HuH-7 (cell line): ENCODE data around the gene RUVBL2.
A peak's percentile ranks its signal among the peaks of the same experiment; 100 is the strongest.

Experiments used
- DNase-seq: peaks from one replicate; pipeline ENCODE4 v3.0.0; 2011; ENCODE audit warnings: low spot score

RUVBL2 gene

GRCh38 chr19:48993175-48994034 is at the start of gene RUVBL2, which contains the start of gene GYS1:
Gene RUVBL2, plus strand, starts transcription at chr19:48993887. Its CDS starts 25 bp downstream, at chr19:48993912.
Gene GYS1, minus strand, starts transcription at chr19:48993309. Its CDS starts 197 bp downstream, at chr19:48993112.
- peak; percentile 98 for DNase-seq

GRCh38 chr19:48945415-48945814 is 48.3 kb upstream of the RUVBL2 start:
- no peak for DNase-seq

- no peak for DNase-seq
Measured at GRCh38 chr19:48945817-48946216, 47.9 kb upstream of the RUVBL2 start.

- no peak for DNase-seq
Measured at GRCh38 chr19:48946463-48947257, 47.0 kb upstream of the RUVBL2 start.

- DNase-seq: no peak
Measured at GRCh38 chr19:48947258-48947542, 46.5 kb upstream of the RUVBL2 start.

- no peak for DNase-seq
Measured at GRCh38 chr19:48950159-48950558, 43.5 kb upstream of the RUVBL2 start.

GRCh38 chr19:48950830-48951519 is 42.7 kb upstream of the RUVBL2 start:
- no peak for DNase-seq

GRCh38 chr19:48953141-48953540 is 40.5 kb upstream of the RUVBL2 start:
- no peak for DNase-seq

GRCh38 chr19:48953990-48954594 is 39.6 kb upstream of the RUVBL2 start:
- DNase-seq: no peak

GRCh38 chr19:48954595-48955307 is 38.9 kb upstream of the RUVBL2 start, which contains the start of gene BAX:
Gene BAX, plus strand, starts transcription at chr19:48954875. Its CDS starts 54 bp downstream, at chr19:48954929.
- DNase-seq: peak; percentile 98

GRCh38 chr19:48955308-48955958 is 38.3 kb upstream of the RUVBL2 start:
- no peak for DNase-seq

- no peak for DNase-seq
Measured at GRCh38 chr19:48958006-48958405, 35.7 kb upstream of the RUVBL2 start.

- no peak for DNase-seq
Measured at GRCh38 chr19:48959341-48960239, 34.1 kb upstream of the RUVBL2 start.

GRCh38 chr19:48961051-48961649 is 32.5 kb upstream of the RUVBL2 start:
- no peak for DNase-seq

- DNase-seq: no peak
Measured at GRCh38 chr19:48961673-48962028, 32.0 kb upstream of the RUVBL2 start.

GRCh38 chr19:48962029-48962848 is 31.4 kb upstream of the RUVBL2 start:
- DNase-seq: peak; percentile 72

GRCh38 chr19:48962849-48963165 is 30.9 kb upstream of the RUVBL2 start:
- no peak for DNase-seq

- DNase-seq: peak; percentile 87
Measured at GRCh38 chr19:48963371-48964204, 30.1 kb upstream of the RUVBL2 start.
